ENCODE measurements around the gene TGM3. TPM values are rescaled to one million over a fixed set of nuclear protein-coding genes. Genes with fewer than 3 reads are reported as not detected.

The TGM3 gene
- total and polyA plus RNA-seq, 2 of the 4 experiments (the other 2 are of a cell fraction): not detected

GRCh38 chr20:2297357-2297728 is 1.5 kb downstream of the TGM3 start:
- Histone ChIP-seq H3K79me1 (ENCODE audit: low read depth in 1 of 2, low read length in 2 of 2) (no peaks in the 10 kb centered on the region), H2AK9ac (replicated peaks; ENCODE audit: low read depth, low read length, poor library complexity) (no peak overlapping the region), H2BK5ac (ENCODE audit: low read depth, low read length, poor library complexity, severe bottlenecking) (no peak overlapping the region), H4K20me1 (ENCODE audit: insufficient read depth, low read length) (no peaks in the 10 kb centered on the region), H3K9ac (ENCODE audit: low read depth, low read length) (no peak overlapping the region), H4K8ac (ENCODE audit: low read depth in 2 of 2, low read length in 2 of 2) (no peak overlapping the region), H2BK120ac (ENCODE audit: low read depth, low read length) (no peak overlapping the region), H3K27ac (ENCODE audit: insufficient read depth, low read length) (no peak overlapping the region), H3K9me3 (ENCODE audit: control insufficient read depth, insufficient read depth, low read length) (no peaks in the 10 kb centered on the region), H3K4me3 (ENCODE audit: insufficient read depth, low read depth, low read length) (no peak overlapping the region), H3K9me1 (ENCODE audit: insufficient read depth, low read length) (no peaks in the 10 kb centered on the region), H3K23ac (ENCODE audit: low read depth, low read length) (no peak overlapping the region), H2BK20ac (ENCODE audit: low read depth, low read length) (no peak overlapping the region), H3K14ac (replicated peaks; ENCODE audit: low read depth, low read length) (no peak overlapping the region), H3K27me3 (ENCODE audit: control insufficient read depth, insufficient read depth, low read length) (peaks cover 19% of the 10 kb centered on the region), H3K18ac (ENCODE audit: low read depth, low read length) (no peak overlapping the region), H2BK15ac (ENCODE audit: low read depth, low read length) (no peak overlapping the region), H3K4me2 (ENCODE audit: low read depth, low read length) (no peak overlapping the region), H4K5ac (ENCODE audit: low read depth, low read length) (no peak overlapping the region), H3K56ac (ENCODE audit: extremely low read depth, insufficient read depth, low read length) (no peak overlapping the region), H2AK5ac (ENCODE audit: low read depth, low read length) (no peak overlapping the region), H3K4me1 (ENCODE audit: control insufficient read depth, insufficient read depth, low read length) (no peaks in the 10 kb centered on the region), H3K4ac (ENCODE audit: low read depth, low read length) (no peak overlapping the region), H3K36me3 (ENCODE audit: control insufficient read depth, insufficient read depth, low read length) (no peaks in the 10 kb centered on the region), H4K91ac (ENCODE audit: insufficient read depth, low read depth, low read length) (no peak overlapping the region), H2AFZ (replicated peaks; ENCODE audit: low read length, poor library complexity) (no peak overlapping the region)
- no peak for ATAC-seq (ENCODE audit: low read depth)
- ChIA-PET CTCF (no interaction called here), POLR2A (ENCODE audit: unreplicated experiment) (no interaction called here)
- TF ChIP-seq SMC3 (IDR thresholded peaks at IDR 0.05; ENCODE audit: low read depth, low read length) (no peak), POLR2A (IDR thresholded peaks at IDR 0.05; ENCODE audit: low read depth, low read length) (no peak), MAFK (IDR thresholded peaks at IDR 0.05; ENCODE audit: low read depth, low read length) (no peak), BHLHE40 (IDR thresholded peaks at IDR 0.05; ENCODE audit: low read depth, low read length) (no peak), NFE2L2 (IDR thresholded peaks at IDR 0.05; ENCODE audit: low read depth, low read length) (no peak), RAD21 (IDR thresholded peaks at IDR 0.05; ENCODE audit: low read length) (no peak), USF2 (IDR thresholded peaks at IDR 0.05; ENCODE audit: low read depth, low read length) (no peak), RFX5 (IDR thresholded peaks at IDR 0.05; ENCODE audit: low read depth, low read length) (no peak), CEBPB (IDR thresholded peaks at IDR 0.05; ENCODE audit: low read depth, low read length) (no peak)
- dilution Hi-C loops (cut with HindIII; ENCODE audit: low sequenced_read_pairs, unreplicated experiment): no loop called here
- no TSS peak for BruUV-seq (replicated peaks)
- intact Hi-C loops (cut with micrococcal nuclease): no loop called here
- 50% methylated on average over 2 of the region's 7 CpGs; no CpG with 5 or more reads in 1 of the 2 experiments for WGBS, 2 experiments (ENCODE audit: extremely low coverage in 2 of 2, insufficient read length in 1 of 2)
- in situ Hi-C loops (cut with MboI; ENCODE audit: low sequenced_read_pairs): no loop called here
- no peak for DNase-seq
